Kidney epithelial cell (primary cell): ENCODE results near the gene CCL23. TPM values are rescaled to one million over a fixed set of nuclear protein-coding genes. Genes with fewer than 3 reads are reported as not detected.

Experiments used
- DNase-seq: peaks from one replicate; pipeline ENCODE4 v3.0.0-alpha.2; 2010; ENCODE audit warnings: low read depth
- H3K27me3 ChIP-seq: 2 replicates; pipeline ENCODE4 v1.6.0; 2011; ENCODE audit warnings: low read length; ENCODE audit not compliant: control insufficient read depth, insufficient read depth
- H3K36me3 ChIP-seq: 2 replicates; pipeline ENCODE4 v1.5.1; 2011; ENCODE audit warnings: low read length; ENCODE audit not compliant: control insufficient read depth, insufficient read depth
- H3K4me3 ChIP-seq: 2 replicates; pipeline ENCODE4 v1.5.1; 2011; ENCODE audit warnings: low read depth, mild to moderate bottlenecking, control low read depth, low read length
- total RNA-seq: library from RNA; depleted of rRNA; stranded (reverse); fragments of >200 nt; gene quantifications from 2 replicates; pipeline ENCODE4 v1.2.3, GENCODE V29; 2015
- TF ChIP-seq, protein P1 (sequence below): IDR thresholded peaks from 2 replicates; pipeline ENCODE4 v1.5.1; 2011; ENCODE audit warnings: mild to moderate bottlenecking, moderate library complexity, low read length, control low read depth, inconsistent platforms; ENCODE audit not compliant: insufficient read depth, poor library complexity, severe bottlenecking

The CCL23 gene, protein sequence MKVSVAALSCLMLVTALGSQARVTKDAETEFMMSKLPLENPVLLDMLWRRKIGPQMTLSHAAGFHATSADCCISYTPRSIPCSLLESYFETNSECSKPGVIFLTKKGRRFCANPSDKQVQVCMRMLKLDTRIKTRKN
- not detected in 2 replicates for total RNA-seq

DNA sequence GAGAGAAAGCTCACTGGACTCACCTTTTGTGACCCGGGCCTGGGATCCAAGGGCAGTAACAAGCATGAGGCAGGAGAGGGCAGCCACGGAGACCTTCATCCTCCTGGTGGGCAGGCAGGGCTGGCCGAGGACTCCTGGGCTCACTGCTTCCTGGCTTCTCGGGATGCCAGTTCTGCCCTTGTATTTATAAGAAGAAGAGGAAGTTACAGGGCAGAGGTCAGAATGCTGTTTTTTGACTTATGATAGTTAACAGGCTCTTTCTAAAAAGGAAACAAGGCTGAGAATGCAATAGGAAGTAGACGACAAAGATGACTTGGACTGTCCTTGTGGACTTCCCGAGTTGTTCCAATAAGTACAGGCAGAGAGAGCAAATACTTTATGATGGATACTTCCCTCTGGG is at the start of gene CCL23:
TSS of gene CCL23 (minus strand) at position 174 of the 400 bp plus-strand sequence. CDS start at position 99, 75 bp downstream.
- TF ChIP-seq, protein P1, sequence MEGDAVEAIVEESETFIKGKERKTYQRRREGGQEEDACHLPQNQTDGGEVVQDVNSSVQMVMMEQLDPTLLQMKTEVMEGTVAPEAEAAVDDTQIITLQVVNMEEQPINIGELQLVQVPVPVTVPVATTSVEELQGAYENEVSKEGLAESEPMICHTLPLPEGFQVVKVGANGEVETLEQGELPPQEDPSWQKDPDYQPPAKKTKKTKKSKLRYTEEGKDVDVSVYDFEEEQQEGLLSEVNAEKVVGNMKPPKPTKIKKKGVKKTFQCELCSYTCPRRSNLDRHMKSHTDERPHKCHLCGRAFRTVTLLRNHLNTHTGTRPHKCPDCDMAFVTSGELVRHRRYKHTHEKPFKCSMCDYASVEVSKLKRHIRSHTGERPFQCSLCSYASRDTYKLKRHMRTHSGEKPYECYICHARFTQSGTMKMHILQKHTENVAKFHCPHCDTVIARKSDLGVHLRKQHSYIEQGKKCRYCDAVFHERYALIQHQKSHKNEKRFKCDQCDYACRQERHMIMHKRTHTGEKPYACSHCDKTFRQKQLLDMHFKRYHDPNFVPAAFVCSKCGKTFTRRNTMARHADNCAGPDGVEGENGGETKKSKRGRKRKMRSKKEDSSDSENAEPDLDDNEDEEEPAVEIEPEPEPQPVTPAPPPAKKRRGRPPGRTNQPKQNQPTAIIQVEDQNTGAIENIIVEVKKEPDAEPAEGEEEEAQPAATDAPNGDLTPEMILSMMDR: no peak
- Histone ChIP-seq H3K27me3 (no peaks in the 10 kb centered on the region), H3K36me3 (no peaks in the 10 kb centered on the region), H3K4me3 (no peak within 1 kb of the TSS)
- DNase-seq: no peak

DNA sequence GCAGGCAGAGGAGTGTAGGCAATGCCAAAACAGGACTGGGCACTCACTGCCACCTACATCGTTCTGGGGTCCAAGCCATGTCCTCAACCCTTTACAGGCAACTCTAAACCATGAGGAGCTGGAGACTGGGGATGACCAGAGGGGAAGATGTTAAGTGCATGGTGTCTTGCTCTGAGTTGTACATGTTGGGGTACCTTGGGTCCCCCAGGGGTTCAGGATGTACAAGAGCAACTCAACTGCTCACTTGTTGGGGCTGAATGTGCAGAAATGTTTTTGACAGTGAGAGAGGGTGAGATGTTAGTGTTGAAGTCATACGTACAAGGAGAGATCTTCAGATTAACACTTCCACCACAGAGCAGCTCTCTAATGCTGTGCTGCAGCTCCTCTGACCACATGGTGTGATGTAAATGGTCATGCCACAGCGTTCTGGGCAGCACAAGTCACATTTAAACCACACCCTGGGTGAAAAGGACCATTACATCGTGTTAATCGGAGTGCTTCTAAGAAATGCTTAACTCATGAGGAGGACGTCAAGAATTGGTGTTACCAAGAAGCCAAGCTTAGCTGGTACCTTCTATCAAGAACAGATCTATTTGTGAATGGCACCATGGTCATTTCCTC is 48.7 kb upstream of the CCL23 start:
- Histone ChIP-seq H3K27me3 (no peaks in the 10 kb centered on the region), H3K36me3 (no peaks in the 10 kb centered on the region), H3K4me3 (no peak overlapping the region)
- TF ChIP-seq, protein P1: no peak
- no peak for DNase-seq

DNA sequence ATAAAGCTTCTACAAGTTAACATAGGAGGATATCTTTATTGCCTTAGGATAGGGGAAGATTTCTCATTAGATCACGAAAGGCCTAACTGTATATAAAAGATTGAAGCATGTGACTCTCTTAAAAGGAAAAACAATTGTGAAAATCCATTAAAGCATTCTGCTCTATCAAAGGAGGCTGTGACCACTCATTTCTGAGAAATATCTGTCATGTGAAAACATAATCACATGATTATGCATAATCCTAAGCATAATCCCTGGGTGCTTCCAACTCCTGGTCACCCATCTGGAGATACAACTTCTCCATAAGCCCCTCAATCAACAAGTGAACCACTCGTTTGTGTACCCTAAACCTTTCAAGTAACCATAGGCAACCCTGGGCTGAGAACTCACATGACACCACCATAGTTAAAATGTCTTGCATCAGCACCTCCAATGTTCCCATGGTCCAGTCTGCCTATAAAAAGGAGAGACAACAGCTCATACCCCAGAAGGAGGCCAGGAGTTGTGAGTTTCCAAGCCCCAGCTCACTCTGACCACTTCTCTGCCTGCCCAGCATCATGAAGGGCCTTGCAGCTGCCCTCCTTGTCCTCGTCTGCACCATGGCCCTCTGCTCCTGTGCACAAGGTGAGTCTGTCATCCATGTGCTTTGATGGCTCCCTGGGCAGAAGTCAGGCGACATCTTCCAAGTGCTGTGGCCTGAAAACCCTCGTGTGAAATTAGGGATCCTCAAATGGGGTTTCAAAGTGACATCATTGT is 46.2 kb upstream of the CCL23 start, which contains the start of gene CCL18:
TSS of gene CCL18 (plus strand) at position 487 of the 756 bp plus-strand sequence. CDS start at position 558, 71 bp downstream.
- H3K36me3 ChIP-seq: no peaks in the 10 kb centered on the region
- no peak within 1 kb of the TSS for H3K4me3 ChIP-seq
- no peaks in the 10 kb centered on the region for H3K27me3 ChIP-seq
- DNase-seq: no peak
- TF ChIP-seq, protein P1: no peak

DNA sequence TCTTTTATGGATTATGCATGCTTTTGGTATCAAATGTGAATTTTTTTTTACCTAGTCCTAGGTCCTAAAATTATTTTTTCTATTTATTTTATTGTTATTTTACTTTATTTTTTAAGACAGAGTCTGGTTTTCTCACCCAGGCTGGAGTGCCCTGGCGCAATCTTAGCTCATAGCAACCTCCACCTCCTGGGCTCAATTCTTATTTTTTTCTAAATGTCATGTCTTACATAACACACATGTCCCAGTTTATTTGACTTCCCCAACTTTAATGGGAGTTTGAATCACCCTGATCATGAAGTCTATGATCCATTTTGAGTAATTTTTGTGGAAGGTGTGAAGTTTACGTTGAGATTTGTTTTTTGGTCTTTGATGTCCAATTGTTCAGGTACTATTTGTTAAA is 43.0 kb upstream of the CCL23 start:
- H3K4me3 ChIP-seq: no peak overlapping the region
- no peaks in the 10 kb centered on the region for H3K36me3 ChIP-seq
- DNase-seq: no peak
- H3K27me3 ChIP-seq: no peaks in the 10 kb centered on the region
- TF ChIP-seq, protein P1: no peak

- Histone ChIP-seq H3K4me3 (no peak overlapping the region), H3K27me3 (no peaks in the 10 kb centered on the region), H3K36me3 (no peaks in the 10 kb centered on the region)
- DNase-seq: no peak
- TF ChIP-seq, protein P1: no peak
These were observed 41.6 kb upstream of the CCL23 start for GRCh38 chr17:36059406-36059805.

- no peak overlapping the region for H3K4me3 ChIP-seq
- TF ChIP-seq, protein P1: no peak
These were observed 40.1 kb upstream of the CCL23 start for GRCh38 chr17:36057911-36058310.

More at GRCh38 chr17:36057911-36058310, 40.1 kb upstream of the CCL23 start:
- H3K36me3 ChIP-seq: no peaks in the 10 kb centered on the region
- DNase-seq: no peak
- H3K27me3 ChIP-seq: no peaks in the 10 kb centered on the region
